ENCODE measurements around the gene TMEM168.

DNA sequence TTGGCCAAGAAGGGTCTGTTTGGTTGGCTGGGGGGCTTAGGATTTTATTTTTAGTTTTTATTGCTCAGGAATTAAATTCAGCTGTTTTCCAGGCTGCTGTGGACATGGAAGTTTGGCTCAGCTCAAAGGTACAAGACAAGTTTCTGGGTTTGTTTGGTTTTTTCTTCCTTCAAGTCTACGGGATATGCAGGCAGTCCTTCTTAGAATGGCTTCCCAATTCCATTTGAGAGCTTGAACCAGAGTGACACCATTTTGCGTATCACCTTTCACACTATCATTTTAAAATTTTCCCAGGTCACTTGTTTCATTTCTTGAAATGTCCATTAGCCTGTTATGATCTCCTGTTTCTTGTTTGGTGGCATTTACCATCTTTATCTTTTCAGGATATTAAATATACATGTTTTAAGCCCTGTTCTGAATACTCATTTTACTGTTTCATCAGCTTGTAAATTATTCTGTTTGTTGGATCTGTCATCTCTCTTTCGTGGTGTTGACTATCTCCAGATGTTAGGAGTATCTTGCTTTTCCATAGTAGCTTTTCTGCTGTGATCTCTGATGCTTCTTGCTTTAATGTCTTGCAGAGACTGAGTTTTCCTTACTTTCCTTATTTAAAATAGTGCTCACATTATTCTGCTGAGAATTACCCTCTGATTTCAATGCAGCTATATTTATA is 9.4 kb upstream of the TMEM168 start:
- TF ChIP-seq, protein P1, sequence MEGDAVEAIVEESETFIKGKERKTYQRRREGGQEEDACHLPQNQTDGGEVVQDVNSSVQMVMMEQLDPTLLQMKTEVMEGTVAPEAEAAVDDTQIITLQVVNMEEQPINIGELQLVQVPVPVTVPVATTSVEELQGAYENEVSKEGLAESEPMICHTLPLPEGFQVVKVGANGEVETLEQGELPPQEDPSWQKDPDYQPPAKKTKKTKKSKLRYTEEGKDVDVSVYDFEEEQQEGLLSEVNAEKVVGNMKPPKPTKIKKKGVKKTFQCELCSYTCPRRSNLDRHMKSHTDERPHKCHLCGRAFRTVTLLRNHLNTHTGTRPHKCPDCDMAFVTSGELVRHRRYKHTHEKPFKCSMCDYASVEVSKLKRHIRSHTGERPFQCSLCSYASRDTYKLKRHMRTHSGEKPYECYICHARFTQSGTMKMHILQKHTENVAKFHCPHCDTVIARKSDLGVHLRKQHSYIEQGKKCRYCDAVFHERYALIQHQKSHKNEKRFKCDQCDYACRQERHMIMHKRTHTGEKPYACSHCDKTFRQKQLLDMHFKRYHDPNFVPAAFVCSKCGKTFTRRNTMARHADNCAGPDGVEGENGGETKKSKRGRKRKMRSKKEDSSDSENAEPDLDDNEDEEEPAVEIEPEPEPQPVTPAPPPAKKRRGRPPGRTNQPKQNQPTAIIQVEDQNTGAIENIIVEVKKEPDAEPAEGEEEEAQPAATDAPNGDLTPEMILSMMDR (IDR thresholded peaks at IDR 0.05): no peak
- no peak for TF ChIP-seq EP300 (IDR thresholded peaks at IDR 0.05)
- TF ChIP-seq POLR2A (IDR thresholded peaks at IDR 0.05): no peak
